CD4-positive, alpha-beta T cell treated with Interleukin-17A for 4 hours (primary cell): Measurements from ENCODE around the gene MYRF.

Experiments used
- DNase-seq: peaks from one replicate; pipeline ENCODE4 v3.0.0-alpha.2; 2020; ENCODE audit warnings: mixed read lengths

Gene MYRF

GRCh38 chr11:61742391-61742790, 10.0 kb upstream of the MYRF start:
- DNase-seq: no peak

GRCh38 chr11:61743486-61744095, 8.8 kb upstream of the MYRF start:
- no peak for DNase-seq

- DNase-seq: no peak
These were observed 8.3 kb upstream of the MYRF start for GRCh38 chr11:61744181-61744580.

- DNase-seq: no peak
These were observed 7.8 kb upstream of the MYRF start for GRCh38 chr11:61744609-61745156.

- no peak for DNase-seq
These were observed 6.5 kb upstream of the MYRF start for GRCh38 chr11:61745781-61746441.

GRCh38 chr11:61746442-61747191, 5.8 kb upstream of the MYRF start:
- no peak for DNase-seq

GRCh38 chr11:61747192-61747966, 5.1 kb upstream of the MYRF start:
- DNase-seq: peak; percentile 56

- DNase-seq: no peak
These were observed 4.5 kb upstream of the MYRF start for GRCh38 chr11:61747967-61748285.

GRCh38 chr11:61749591-61750217, 2.7 kb upstream of the MYRF start:
- DNase-seq: no peak

GRCh38 chr11:61750631-61751273, 1.7 kb upstream of the MYRF start:
- DNase-seq: no peak

GRCh38 chr11:61751384-61751783, 1.1 kb upstream of the MYRF start:
- DNase-seq: no peak

GRCh38 chr11:61752925-61753521, 587 bp downstream of the MYRF start:
- no peak for DNase-seq

- no peak for DNase-seq
These were observed 1.2 kb downstream of the MYRF start for GRCh38 chr11:61753672-61754071.

GRCh38 chr11:61754534-61755482, 2.4 kb downstream of the MYRF start:
- no peak for DNase-seq

GRCh38 chr11:61756147-61756451, 3.7 kb downstream of the MYRF start:
- no peak for DNase-seq

GRCh38 chr11:61756452-61757212, 4.2 kb downstream of the MYRF start:
- DNase-seq: peak; percentile 51

GRCh38 chr11:61757213-61757862, 4.9 kb downstream of the MYRF start:
- no peak for DNase-seq

GRCh38 chr11:61760946-61761345, 8.5 kb downstream of the MYRF start:
- no peak for DNase-seq

GRCh38 chr11:61761440-61762222, 9.2 kb downstream of the MYRF start:
- no peak for DNase-seq
